ENCODE data around the gene LDLRAD4.

LDLRAD4 gene

GRCh38 chr18:13332874-13333273, 114.3 kb downstream of the LDLRAD4 start:
- Histone ChIP-seq H3K79me2 (ENCODE audit: insufficient read depth, low read length) (no peaks in the 10 kb centered on the region), H3K4me2 (ENCODE audit: low read depth, low read length, poor library complexity, severe bottlenecking) (no peak overlapping the region), H3K4me3 (ENCODE audit: insufficient read depth, low read length, poor library complexity, severe bottlenecking) (no peak overlapping the region), H3K9me2 (replicated peaks; ENCODE audit: insufficient read depth, low read length) (no peaks in the 10 kb centered on the region), H3K36me3 (ENCODE audit: low read length) (no peaks in the 10 kb centered on the region), H3F3A (ENCODE audit: insufficient read depth) (no peaks in the 10 kb centered on the region), H2AFZ (ENCODE audit: low read depth, low read length, severe bottlenecking) (no peak overlapping the region), H4K20me1 (ENCODE audit: low read depth, low read length) (no peaks in the 10 kb centered on the region), H3K27ac (ENCODE audit: low read depth, low read length) (no peak overlapping the region), H3K9me3 (ENCODE audit: insufficient read depth, low read length) (no peaks in the 10 kb centered on the region), H3K9ac (ENCODE audit: low read length) (no peak overlapping the region), H3K27me3 (ENCODE audit: low read length) (no peaks in the 10 kb centered on the region)
- TF ChIP-seq, protein P1, sequence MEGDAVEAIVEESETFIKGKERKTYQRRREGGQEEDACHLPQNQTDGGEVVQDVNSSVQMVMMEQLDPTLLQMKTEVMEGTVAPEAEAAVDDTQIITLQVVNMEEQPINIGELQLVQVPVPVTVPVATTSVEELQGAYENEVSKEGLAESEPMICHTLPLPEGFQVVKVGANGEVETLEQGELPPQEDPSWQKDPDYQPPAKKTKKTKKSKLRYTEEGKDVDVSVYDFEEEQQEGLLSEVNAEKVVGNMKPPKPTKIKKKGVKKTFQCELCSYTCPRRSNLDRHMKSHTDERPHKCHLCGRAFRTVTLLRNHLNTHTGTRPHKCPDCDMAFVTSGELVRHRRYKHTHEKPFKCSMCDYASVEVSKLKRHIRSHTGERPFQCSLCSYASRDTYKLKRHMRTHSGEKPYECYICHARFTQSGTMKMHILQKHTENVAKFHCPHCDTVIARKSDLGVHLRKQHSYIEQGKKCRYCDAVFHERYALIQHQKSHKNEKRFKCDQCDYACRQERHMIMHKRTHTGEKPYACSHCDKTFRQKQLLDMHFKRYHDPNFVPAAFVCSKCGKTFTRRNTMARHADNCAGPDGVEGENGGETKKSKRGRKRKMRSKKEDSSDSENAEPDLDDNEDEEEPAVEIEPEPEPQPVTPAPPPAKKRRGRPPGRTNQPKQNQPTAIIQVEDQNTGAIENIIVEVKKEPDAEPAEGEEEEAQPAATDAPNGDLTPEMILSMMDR (IDR thresholded peaks at IDR 0.05; ENCODE audit: insufficient read depth, low read length, poor library complexity, severe bottlenecking), result no peak
- TF ChIP-seq EZH2phosphoT487 (conservative IDR thresholded peaks at IDR 0.05; ENCODE audit: low read length), result no peak

DNA sequence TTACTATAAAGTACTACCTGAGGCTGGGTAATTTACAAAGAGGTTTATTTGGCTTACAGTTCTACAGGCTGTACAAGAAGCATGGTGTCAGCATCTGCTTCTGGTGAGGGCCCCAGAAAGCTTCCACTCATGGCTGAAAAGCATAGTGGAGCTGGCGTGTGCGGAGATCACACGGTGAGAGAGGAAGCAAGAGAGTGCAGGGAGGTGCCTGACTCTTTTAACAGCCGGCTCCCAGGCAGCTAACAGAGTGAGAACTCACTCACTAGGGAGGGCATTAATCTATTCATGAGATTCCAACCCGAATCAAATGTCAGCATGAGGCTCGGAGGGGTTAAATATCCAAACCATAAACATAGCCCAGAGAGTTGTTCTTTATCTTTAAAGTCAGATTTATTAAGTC, 117.3 kb downstream of the LDLRAD4 start:
- TF ChIP-seq EZH2phosphoT487 (conservative IDR thresholded peaks at IDR 0.05; ENCODE audit: low read length), result no peak
- TF ChIP-seq, protein P1 (IDR thresholded peaks at IDR 0.05; ENCODE audit: insufficient read depth, low read length, poor library complexity, severe bottlenecking), result no peak
- no peaks in the 10 kb centered on the region for H3K9me2 ChIP-seq (replicated peaks; ENCODE audit: insufficient read depth, low read length)

DNA sequence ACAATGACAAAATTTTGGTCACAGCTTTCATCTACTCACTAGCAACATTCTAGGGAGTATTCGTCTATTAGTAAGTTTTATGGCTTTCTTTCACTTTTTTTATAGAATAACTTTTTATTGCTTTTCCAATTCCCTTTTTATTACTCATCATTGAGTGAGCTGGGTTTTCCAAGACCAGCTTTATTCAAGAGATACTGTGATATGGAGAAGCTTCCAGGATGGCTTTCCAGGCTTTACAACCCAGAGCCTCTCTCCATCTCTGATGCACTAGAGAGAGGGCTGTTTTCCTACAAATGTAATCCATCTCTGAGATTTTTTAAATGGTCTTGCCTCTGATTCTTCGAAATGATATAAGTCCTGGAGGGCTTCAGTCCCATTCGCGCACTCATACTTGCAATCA, 118.3 kb downstream of the LDLRAD4 start:
- Histone ChIP-seq H3K9me2 (replicated peaks; ENCODE audit: insufficient read depth, low read length) (no peaks in the 10 kb centered on the region), H3F3A (ENCODE audit: insufficient read depth) (no peaks in the 10 kb centered on the region), H3K9ac (ENCODE audit: low read length) (no peak overlapping the region), H2AFZ (ENCODE audit: low read depth, low read length, severe bottlenecking) (no peak overlapping the region), H3K36me3 (ENCODE audit: low read length) (no peaks in the 10 kb centered on the region), H3K27ac (ENCODE audit: low read depth, low read length) (no peak overlapping the region), H3K27me3 (ENCODE audit: low read length) (no peaks in the 10 kb centered on the region), H3K79me2 (ENCODE audit: insufficient read depth, low read length) (no peaks in the 10 kb centered on the region), H4K20me1 (ENCODE audit: low read depth, low read length) (no peaks in the 10 kb centered on the region), H3K4me3 (ENCODE audit: insufficient read depth, low read length, poor library complexity, severe bottlenecking) (no peak overlapping the region), H3K9me3 (ENCODE audit: insufficient read depth, low read length) (no peaks in the 10 kb centered on the region), H3K4me2 (ENCODE audit: low read depth, low read length, poor library complexity, severe bottlenecking) (no peak overlapping the region)
- TF ChIP-seq, protein P1 (IDR thresholded peaks at IDR 0.05; ENCODE audit: insufficient read depth, low read length, poor library complexity, severe bottlenecking), result no peak
- no peak for TF ChIP-seq EZH2phosphoT487 (conservative IDR thresholded peaks at IDR 0.05; ENCODE audit: low read length)

More for the DNA sequence above, 117.3 kb downstream of the LDLRAD4 start:
- no peak overlapping the region for H2AFZ ChIP-seq (ENCODE audit: low read depth, low read length, severe bottlenecking)
- H3K9ac ChIP-seq (ENCODE audit: low read length), result no peak overlapping the region
- no peak overlapping the region for H3K27ac ChIP-seq (ENCODE audit: low read depth, low read length)
- no peak overlapping the region for H3K4me3 ChIP-seq (ENCODE audit: insufficient read depth, low read length, poor library complexity, severe bottlenecking)
- H3K36me3 ChIP-seq (ENCODE audit: low read length), result no peaks in the 10 kb centered on the region
- no peaks in the 10 kb centered on the region for H3K9me3 ChIP-seq (ENCODE audit: insufficient read depth, low read length)
- no peaks in the 10 kb centered on the region for H4K20me1 ChIP-seq (ENCODE audit: low read depth, low read length)
- H3K4me2 ChIP-seq (ENCODE audit: low read depth, low read length, poor library complexity, severe bottlenecking), result no peak overlapping the region
- H3K27me3 ChIP-seq (ENCODE audit: low read length), result no peaks in the 10 kb centered on the region
- H3K79me2 ChIP-seq (ENCODE audit: insufficient read depth, low read length), result no peaks in the 10 kb centered on the region
- H3F3A ChIP-seq (ENCODE audit: insufficient read depth), result no peaks in the 10 kb centered on the region

Data from SU-DHL-6 (cell line).